Measurements from ENCODE around the gene AQP12B. TPM values are rescaled to one million over a fixed set of nuclear protein-coding genes. Genes with fewer than 3 reads are reported as not detected.

The AQP12B gene
- total RNA-seq, 2 experiments from 2014 or later, result not detected

DNA sequence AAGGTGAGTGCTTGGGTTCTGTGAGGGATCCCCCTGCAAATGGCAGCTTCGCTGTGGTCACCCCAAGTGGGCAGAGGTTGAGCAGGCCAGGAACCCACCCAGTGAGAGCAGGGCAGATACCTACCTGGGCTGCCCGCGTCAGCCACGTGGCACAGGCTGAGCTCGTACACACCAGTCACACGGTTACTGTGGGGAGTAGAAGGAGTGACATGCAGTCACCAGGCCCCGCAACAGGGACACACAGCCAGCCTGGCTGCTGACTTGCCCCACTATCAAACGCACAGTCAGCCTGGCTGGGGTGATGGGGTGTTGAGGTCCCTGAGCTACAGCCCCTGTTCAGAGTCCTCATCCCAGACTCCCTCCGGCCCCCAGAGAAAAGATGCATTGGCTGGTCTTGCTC is 41.2 kb upstream of the AQP12B start:
- Mint-ChIP-seq H3K9me3 (no peaks in the 10 kb centered on the region), H3K4me1 (ENCODE audit: low read depth) (no peaks in the 10 kb centered on the region), H3K4me3 (no peak overlapping the region), H3K27ac (no peak overlapping the region), H3K36me3 (no peaks in the 10 kb centered on the region), H3K27me3 (no peaks in the 10 kb centered on the region)
- CTCF ChIA-PET, result interaction anchor here (1.4 kb wide), 1 partner anchor 210 kb away, joined by 4 read pairs; no protein-coding TSS in a partner anchor
- no peak for DNase-seq
- intact Hi-C loops (cut with micrococcal nuclease), result no loop called here
- POLR2A ChIA-PET, result no interaction called here

- ChIA-PET CTCF (interaction anchor here (1.4 kb wide), 1 partner anchor 209 kb away, joined by 4 read pairs; no protein-coding TSS in a partner anchor), POLR2A (no interaction called here)
- H3K27me3 Mint-ChIP-seq, result no peaks in the 10 kb centered on the region
- intact Hi-C loops (cut with micrococcal nuclease), result no loop called here
- no peaks in the 10 kb centered on the region for H3K9me3 Mint-ChIP-seq
- no peak overlapping the region for H3K4me3 Mint-ChIP-seq
- H3K4me1 Mint-ChIP-seq (ENCODE audit: low read depth), result no peaks in the 10 kb centered on the region
- H3K36me3 Mint-ChIP-seq, result no peaks in the 10 kb centered on the region
- no peak for DNase-seq
- no peak overlapping the region for H3K27ac Mint-ChIP-seq
These were observed 40.4 kb upstream of the AQP12B start for GRCh38 chr2:240722796-240723735.

DNA sequence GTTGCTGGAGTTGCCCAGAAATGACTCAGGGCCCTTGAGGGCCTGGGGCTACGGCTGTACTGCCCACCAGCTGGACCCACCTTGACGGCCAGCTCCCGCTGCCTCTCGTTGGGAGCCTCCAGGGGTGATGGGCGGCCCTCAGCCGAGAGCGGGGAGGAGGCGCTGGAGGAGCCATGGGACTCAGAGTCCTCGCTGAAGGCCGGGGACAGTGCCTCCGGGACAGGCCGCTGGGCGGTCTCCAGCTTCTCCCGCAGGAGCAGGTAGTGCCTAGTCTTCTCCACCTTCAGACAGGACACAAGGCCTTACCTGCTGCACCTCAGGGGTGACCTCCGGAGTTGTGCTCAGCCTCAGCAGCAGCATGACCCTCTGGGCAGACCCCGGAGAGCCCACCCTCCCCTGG is 39.7 kb upstream of the AQP12B start:
- ChIA-PET POLR2A (no interaction called here), CTCF (interaction anchor here (0.6 kb wide), 1 partner anchor 1278 kb away, joined by 3 read pairs; no protein-coding TSS in a partner anchor)
- no peaks in the 10 kb centered on the region for H3K36me3 Mint-ChIP-seq
- no peaks in the 10 kb centered on the region for H3K27me3 Mint-ChIP-seq
- H3K4me1 Mint-ChIP-seq (ENCODE audit: low read depth), result no peaks in the 10 kb centered on the region
- no peak for DNase-seq
- H3K27ac Mint-ChIP-seq, result no peak overlapping the region
- no peak overlapping the region for H3K4me3 Mint-ChIP-seq
- no peaks in the 10 kb centered on the region for H3K9me3 Mint-ChIP-seq
- intact Hi-C loops (cut with micrococcal nuclease), result no loop called here

DNA sequence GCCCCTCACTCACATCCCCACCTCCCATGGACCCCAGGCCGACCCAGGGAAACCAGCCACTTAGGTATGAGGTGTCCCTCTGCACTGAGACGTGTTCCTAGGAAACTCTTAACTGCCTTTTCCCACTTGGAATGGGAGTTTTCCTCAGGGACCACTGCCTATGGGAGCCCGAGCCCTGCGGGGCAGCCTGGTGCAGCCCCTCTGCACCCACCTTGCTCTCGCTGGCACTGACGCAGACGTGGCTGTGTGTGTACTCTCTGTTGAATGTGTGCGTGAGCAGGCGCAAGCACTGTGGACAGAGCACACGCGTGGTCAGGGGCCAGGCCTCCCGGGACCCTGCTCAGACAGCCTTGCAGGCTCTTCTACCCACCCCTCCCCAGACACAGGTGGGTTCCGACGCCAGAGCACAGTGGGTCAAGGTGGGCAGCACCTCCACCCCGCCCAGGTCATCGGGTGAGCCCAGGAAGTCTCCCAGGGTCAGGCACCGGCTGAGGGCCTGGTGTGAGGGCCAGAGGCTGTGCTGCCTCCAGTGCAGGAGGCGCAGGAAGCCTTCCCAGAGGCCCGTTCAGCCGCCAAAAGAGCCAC is 39.0 kb upstream of the AQP12B start:
- no peaks in the 10 kb centered on the region for H3K36me3 Mint-ChIP-seq

DNA sequence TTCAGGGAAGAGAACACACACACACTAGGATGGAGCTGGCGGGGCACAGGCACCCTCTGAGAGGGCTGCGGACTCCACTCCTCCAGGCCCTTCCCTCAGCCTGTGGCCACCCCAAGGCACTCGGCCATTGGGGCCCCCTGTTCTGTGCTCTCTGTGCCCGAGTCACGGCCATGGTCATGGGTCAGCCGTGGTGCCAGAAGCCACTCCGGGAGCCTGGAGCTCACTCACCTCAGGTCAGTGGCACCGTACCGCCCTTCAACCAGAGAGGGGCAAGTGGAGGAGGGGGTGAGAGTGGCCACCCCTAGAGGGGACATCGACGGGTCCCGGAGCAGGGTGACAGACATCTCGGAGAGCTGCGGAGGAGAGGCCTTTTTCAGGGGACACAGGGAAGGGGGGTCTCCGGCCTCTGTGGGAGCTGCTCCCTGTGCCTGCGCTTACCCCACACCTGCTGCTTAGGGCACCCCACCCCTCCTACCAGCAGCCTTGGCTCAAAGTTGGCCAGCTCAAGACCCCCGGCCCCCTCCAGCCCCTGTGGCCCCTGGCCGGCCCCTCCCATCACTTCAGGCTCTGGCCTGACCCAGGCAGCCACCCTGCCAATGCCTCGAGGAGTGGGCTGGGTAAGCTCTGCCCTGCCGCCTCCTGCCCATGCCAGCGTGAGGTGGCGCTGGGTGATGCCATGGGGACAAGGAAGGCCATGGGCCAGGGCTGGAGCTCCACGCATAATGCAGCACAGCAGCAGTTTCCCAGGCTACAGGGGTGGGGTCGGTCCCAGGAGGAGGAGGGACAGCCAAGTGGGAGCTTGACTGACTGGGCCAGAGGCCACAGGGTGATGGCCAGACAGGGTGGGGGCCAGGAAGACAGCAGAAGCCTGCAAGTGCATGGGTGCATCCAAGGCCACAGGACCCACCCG is 38.3 kb upstream of the AQP12B start:
- ChIA-PET POLR2A (no interaction called here), CTCF (no interaction called here)
- H3K4me3 Mint-ChIP-seq, result no peak overlapping the region
- no peak for DNase-seq
- intact Hi-C loops (cut with micrococcal nuclease), result no loop called here
- H3K27me3 Mint-ChIP-seq, result no peaks in the 10 kb centered on the region
- H3K27ac Mint-ChIP-seq, result no peak overlapping the region
- no peaks in the 10 kb centered on the region for H3K36me3 Mint-ChIP-seq
- no peaks in the 10 kb centered on the region for H3K9me3 Mint-ChIP-seq
- H3K4me1 Mint-ChIP-seq (ENCODE audit: low read depth), result no peaks in the 10 kb centered on the region

More for the DNA sequence above, 39.0 kb upstream of the AQP12B start:
- POLR2A ChIA-PET, result no interaction called here
- intact Hi-C loops (cut with micrococcal nuclease), result no loop called here
- no peak overlapping the region for H3K4me3 Mint-ChIP-seq
- no peaks in the 10 kb centered on the region for H3K27me3 Mint-ChIP-seq
- DNase-seq, result no peak
- CTCF ChIA-PET, result interaction anchor here (0.6 kb wide), 1 partner anchor 1277 kb away, joined by 3 read pairs; no protein-coding TSS in a partner anchor
- no peak overlapping the region for H3K27ac Mint-ChIP-seq
- no peaks in the 10 kb centered on the region for H3K9me3 Mint-ChIP-seq
- no peaks in the 10 kb centered on the region for H3K4me1 Mint-ChIP-seq (ENCODE audit: low read depth)

DNA sequence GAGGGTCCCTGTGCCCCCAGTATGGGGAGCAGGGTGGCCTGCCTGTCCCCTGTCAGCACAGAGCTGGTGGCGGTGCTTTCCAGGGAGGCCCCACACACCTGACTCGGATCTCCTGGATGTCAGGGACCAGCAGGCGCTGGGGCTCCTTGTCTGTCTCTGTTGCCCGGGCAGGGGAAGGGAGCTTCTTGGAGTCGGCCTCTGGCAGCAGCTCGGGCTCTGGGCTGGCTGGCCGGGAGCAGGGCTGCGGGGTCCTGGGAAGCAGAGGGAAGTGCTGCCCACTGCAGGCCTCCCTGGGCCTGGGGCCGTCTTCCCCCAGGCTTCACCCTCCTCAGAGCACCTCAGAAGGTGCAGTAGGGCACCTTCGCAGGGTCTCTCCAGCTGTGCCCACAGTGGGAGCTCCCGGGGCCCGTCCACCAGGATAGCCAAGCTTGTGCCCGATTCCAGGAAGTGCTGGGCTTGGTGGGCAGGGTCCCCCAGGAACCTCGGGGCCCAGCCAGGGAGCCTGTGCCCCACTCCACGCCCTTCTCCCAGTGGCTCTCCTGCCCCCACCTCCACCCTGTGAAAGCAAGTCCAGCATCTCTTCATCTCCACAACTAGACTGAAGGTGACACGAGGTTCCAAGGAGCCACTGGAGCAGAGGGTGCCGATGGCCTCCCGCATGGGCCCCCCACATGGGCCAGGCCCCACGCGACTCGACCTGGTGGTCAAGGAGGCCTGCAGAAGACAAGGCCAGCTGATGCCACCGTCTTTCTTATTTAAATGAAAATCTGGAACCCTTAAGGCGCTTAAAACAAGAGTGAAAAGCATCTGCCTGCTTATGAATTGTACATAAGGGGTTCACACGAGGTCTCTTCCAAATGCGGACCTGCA is 37.2 kb upstream of the AQP12B start:
- no peaks in the 10 kb centered on the region for H3K9me3 Mint-ChIP-seq
- H3K4me3 Mint-ChIP-seq, result no peak overlapping the region
- intact Hi-C loops (cut with micrococcal nuclease), result no loop called here
- no peaks in the 10 kb centered on the region for H3K36me3 Mint-ChIP-seq
- CTCF ChIA-PET, result no interaction called here
- no peak for DNase-seq
- no peaks in the 10 kb centered on the region for H3K4me1 Mint-ChIP-seq (ENCODE audit: low read depth)
- POLR2A ChIA-PET, result no interaction called here
- H3K27me3 Mint-ChIP-seq, result no peaks in the 10 kb centered on the region
- H3K27ac Mint-ChIP-seq, result no peak overlapping the region

DNA sequence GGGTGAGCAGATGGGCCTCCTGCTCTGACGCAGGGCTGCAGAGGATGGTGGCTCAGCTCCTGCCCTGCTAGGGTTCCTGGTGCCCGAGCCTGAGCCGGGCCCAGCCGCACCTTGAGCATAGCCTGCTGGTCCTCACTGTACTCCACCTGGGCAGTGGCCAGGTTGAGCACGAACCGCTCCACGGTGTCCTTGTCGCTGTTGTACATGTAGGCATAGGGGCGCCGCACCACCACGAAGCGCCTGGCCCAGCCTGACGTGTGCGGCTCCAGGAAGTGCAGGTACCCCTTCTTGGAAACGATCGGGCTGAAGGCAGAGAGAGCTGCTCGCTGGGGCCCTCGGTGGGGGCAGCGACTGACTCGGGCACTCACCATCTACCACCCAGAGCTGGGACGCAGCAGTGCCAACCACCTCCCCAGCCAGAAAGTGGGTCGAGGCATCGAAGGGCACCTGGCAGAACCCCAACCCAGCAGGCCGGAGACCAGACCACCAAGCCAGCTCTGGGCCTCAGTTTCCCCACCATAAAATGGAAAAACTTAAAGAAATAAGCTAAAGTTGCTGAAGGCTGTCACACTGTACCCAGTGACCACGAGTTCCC is 36.3 kb upstream of the AQP12B start:
- Mint-ChIP-seq H3K27me3 (no peaks in the 10 kb centered on the region), H3K9me3 (no peaks in the 10 kb centered on the region), H3K36me3 (no peaks in the 10 kb centered on the region), H3K4me1 (ENCODE audit: low read depth) (no peaks in the 10 kb centered on the region), H3K4me3 (no peak overlapping the region), H3K27ac (no peak overlapping the region)
- no peak for DNase-seq
- intact Hi-C loops (cut with micrococcal nuclease), result no loop called here
- CTCF ChIA-PET, result no interaction called here
- POLR2A ChIA-PET, result no interaction called here

GRCh38 chr2:240717681-240718581 is 35.2 kb upstream of the AQP12B start:
- CTCF ChIA-PET, result no interaction called here
- POLR2A ChIA-PET, result no interaction called here
- Mint-ChIP-seq H3K27ac (no peak overlapping the region), H3K4me3 (no peak overlapping the region), H3K9me3 (no peaks in the 10 kb centered on the region), H3K4me1 (ENCODE audit: low read depth) (no peaks in the 10 kb centered on the region), H3K36me3 (no peaks in the 10 kb centered on the region), H3K27me3 (no peaks in the 10 kb centered on the region)
- intact Hi-C loops (cut with micrococcal nuclease), result no loop called here
- no peak for DNase-seq

DNA sequence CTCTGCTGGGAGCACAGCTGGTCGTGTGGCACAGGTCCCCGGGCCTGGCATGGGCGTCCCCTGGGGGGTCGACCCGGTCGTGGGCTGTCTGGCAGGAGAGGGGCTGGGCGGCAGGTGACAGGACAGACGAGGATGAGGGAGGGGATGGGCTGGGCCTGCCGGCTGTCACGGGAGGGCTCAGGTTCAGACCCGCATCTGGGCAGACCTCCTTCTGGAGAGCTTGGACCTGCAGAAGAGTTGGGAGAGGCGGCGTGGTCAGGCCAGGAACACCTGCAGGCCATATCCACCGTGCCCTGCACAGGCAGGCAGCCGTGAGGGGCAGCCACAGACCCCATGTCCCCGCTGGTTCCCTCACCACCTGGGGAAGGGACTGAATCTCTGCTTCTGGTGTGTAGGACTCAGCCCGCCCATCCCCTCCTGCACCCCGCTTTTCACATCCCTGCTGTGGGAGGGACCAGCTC is 34.5 kb upstream of the AQP12B start:
- intact Hi-C loops (cut with micrococcal nuclease), result no loop called here
- ChIA-PET POLR2A (no interaction called here), CTCF (no interaction called here)
- Mint-ChIP-seq H3K27me3 (no peaks in the 10 kb centered on the region), H3K4me3 (no peak overlapping the region), H3K9me3 (no peaks in the 10 kb centered on the region), H3K4me1 (ENCODE audit: low read depth) (no peaks in the 10 kb centered on the region), H3K27ac (no peak overlapping the region), H3K36me3 (no peaks in the 10 kb centered on the region)
- DNase-seq, result no peak

DNA sequence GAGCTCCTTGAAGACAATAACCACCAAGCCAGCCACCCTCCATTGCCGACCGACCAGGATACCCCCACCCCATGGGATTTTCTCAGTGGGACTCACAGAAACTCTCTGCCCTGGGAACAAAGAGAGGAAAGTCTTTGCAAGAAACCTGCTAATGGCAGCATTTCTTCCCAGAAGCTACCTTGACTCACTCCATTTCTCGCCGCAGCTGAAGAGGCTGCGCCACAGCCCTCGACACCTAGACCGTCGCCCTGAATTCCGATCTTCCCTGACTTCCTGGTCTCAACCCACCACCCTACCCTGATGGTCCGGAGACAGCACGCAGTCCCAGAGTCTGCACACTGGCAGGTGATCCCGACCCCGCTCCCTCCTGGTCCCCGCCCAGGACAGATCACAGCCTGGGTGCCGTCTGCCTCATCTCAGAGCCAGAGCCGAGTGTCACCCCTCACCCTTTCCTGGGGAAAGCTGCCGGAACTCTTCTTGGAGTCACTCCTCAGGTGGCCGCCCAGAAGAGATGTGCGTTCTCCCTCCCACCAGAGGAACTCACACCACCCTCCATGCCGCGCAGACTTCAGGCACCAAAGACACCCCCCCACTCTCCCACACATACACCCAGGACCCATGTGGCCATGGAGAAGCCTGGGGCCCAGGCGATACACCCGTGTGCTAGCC is 33.6 kb upstream of the AQP12B start:
- Mint-ChIP-seq H3K27me3 (no peaks in the 10 kb centered on the region), H3K9me3 (no peaks in the 10 kb centered on the region), H3K27ac (no peak overlapping the region), H3K4me1 (ENCODE audit: low read depth) (no peaks in the 10 kb centered on the region), H3K4me3 (no peak overlapping the region), H3K36me3 (no peaks in the 10 kb centered on the region)
- ChIA-PET POLR2A (no interaction called here), CTCF (no interaction called here)
- no peak for DNase-seq
- intact Hi-C loops (cut with micrococcal nuclease), result no loop called here
